Transverse colon (tissue), 4 donors: Measurements from ENCODE around the gene RAP2B.

ENCODE experiments used
- EP300 ChIP-seq: sonication (generic); formaldehyde crosslinking; IDR thresholded peaks from one replicate; pipeline ENCODE4 v1.6.1; 2017; ENCODE audit warnings: antibody characterized with exemption, low read depth
- POLR2A ChIP-seq: fragments of 450-650 bp; IDR thresholded peaks from one replicate; pipeline ENCODE4 v1.6.1; 2016; ENCODE audit warnings: antibody characterized with exemption, mild to moderate bottlenecking, moderate library complexity
- POLR2AphosphoS5 ChIP-seq, 3 donors: sonication (generic); formaldehyde crosslinking; IDR thresholded peaks; one replicate each; pipeline ENCODE4 v1.6.1; 2016; ENCODE audit warnings: antibody characterized with exemption in 3 of 3
- TF ChIP-seq, protein P1 (sequence below), 5 experiments: fragments of 200-600 bp in 3 of 5; fragments of 450-650 bp in 2 of 5; sonication (generic) in 3 of 5; IDR thresholded peaks; 1 replicate in 2 of 5; 2 replicates in 3 of 5; pipeline ENCODE4 v1.5.1; 2016 to 2017; ENCODE audit warnings: antibody characterized with exemption in 5 of 5, inconsistent platforms in 3 of 5, mild to moderate bottlenecking in 2 of 5, moderate library complexity in 1 of 5

DNA sequence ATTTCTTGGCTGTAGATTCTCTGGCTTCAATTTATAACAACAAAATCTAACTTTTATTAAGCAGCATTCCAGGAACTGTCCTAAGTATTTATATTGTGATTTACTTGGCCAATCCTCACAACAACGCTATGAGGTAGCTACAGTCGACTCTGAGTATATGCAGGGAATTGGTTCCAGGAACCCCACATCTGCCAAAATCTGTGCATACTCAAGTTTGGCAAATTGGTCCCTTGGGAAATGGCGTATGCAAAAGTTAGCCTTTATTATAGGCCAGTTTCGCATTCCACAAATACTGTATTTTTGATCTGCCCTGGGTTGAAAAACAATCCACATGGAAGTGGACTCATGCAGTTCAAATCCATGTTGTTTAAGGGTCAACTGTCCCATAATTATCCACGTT is 53.9 kb downstream of the RAP2B start:
- TF ChIP-seq, protein P1, sequence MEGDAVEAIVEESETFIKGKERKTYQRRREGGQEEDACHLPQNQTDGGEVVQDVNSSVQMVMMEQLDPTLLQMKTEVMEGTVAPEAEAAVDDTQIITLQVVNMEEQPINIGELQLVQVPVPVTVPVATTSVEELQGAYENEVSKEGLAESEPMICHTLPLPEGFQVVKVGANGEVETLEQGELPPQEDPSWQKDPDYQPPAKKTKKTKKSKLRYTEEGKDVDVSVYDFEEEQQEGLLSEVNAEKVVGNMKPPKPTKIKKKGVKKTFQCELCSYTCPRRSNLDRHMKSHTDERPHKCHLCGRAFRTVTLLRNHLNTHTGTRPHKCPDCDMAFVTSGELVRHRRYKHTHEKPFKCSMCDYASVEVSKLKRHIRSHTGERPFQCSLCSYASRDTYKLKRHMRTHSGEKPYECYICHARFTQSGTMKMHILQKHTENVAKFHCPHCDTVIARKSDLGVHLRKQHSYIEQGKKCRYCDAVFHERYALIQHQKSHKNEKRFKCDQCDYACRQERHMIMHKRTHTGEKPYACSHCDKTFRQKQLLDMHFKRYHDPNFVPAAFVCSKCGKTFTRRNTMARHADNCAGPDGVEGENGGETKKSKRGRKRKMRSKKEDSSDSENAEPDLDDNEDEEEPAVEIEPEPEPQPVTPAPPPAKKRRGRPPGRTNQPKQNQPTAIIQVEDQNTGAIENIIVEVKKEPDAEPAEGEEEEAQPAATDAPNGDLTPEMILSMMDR (IDR thresholded peaks at IDR 0.05) = no peak
- TF ChIP-seq POLR2AphosphoS5 (IDR thresholded peaks at IDR 0.05) (no peak), EP300 (no peak), POLR2A (no peak)
